H9 (cell line): Measurements from ENCODE around the gene IL32. TPM values are rescaled to one million over a fixed set of nuclear protein-coding genes. Genes with fewer than 3 reads are reported as not detected.

Experiments used
- DNase-seq: peaks from one replicate; pipeline ENCODE4 v3.0.0-alpha.2; 2017
- H2AFZ ChIP-seq: one replicate; pipeline ENCODE4 v1.6.1; 2013; ENCODE audit warnings: mild to moderate bottlenecking, low read length, control low read depth, moderate library complexity
- H2AK5ac ChIP-seq: 2 replicates; pipeline ENCODE4 v1.6.1; 2013; ENCODE audit warnings: low read length, control low read depth, mixed read lengths; ENCODE audit not compliant: insufficient read length
- H2BK120ac ChIP-seq: one replicate; pipeline ENCODE4 v1.6.1; 2013; ENCODE audit warnings: low read depth, mild to moderate bottlenecking, low read length, control low read depth, inconsistent platforms; ENCODE audit not compliant: poor library complexity, severe bottlenecking
- H2BK12ac ChIP-seq: 2 replicates; pipeline ENCODE4 v1.6.1; 2013; ENCODE audit warnings: low read length, control low read depth, mixed read lengths, low read depth; ENCODE audit not compliant: insufficient read length
- H2BK15ac ChIP-seq: 2 replicates; pipeline ENCODE4 v1.6.1; 2013; ENCODE audit warnings: low read depth, low read length, control low read depth
- H2BK20ac ChIP-seq: one replicate; pipeline ENCODE4 v1.6.1; 2013; ENCODE audit warnings: low read depth, mild to moderate bottlenecking, low read length, control low read depth, inconsistent platforms; ENCODE audit not compliant: poor library complexity, severe bottlenecking
- H2BK5ac ChIP-seq: 2 replicates; pipeline ENCODE4 v1.6.1; 2013; ENCODE audit warnings: low read length, control low read depth, mixed read lengths; ENCODE audit not compliant: insufficient read length
- H3K14ac ChIP-seq: 2 replicates; pipeline ENCODE4 v1.6.1; 2013; ENCODE audit warnings: low read length, control low read depth; ENCODE audit not compliant: insufficient read depth
- H3K18ac ChIP-seq: 2 replicates; pipeline ENCODE4 v1.6.1; 2013; ENCODE audit warnings: low read depth, mild to moderate bottlenecking, mixed read lengths, low read length, control low read depth; ENCODE audit not compliant: insufficient read length
- H3K23ac ChIP-seq: 2 replicates; pipeline ENCODE4 v1.6.1; 2013; ENCODE audit warnings: low read length, control low read depth, mixed read lengths, low read depth; ENCODE audit not compliant: insufficient read length
- H3K23me2 ChIP-seq: 2 replicates; pipeline ENCODE4 v1.6.1; 2013; ENCODE audit warnings: low read depth, mild to moderate bottlenecking, mixed read lengths, low read length, control low read depth; ENCODE audit not compliant: insufficient read length, poor library complexity, severe bottlenecking
- H3K27ac ChIP-seq: 2 replicates; pipeline ENCODE4 v1.5.1; 2013; ENCODE audit warnings: low read length, control low read depth, mixed read lengths, low read depth; ENCODE audit not compliant: insufficient read length
- H3K27me3 ChIP-seq: 2 replicates; pipeline ENCODE4 v1.6.1; 2013; ENCODE audit warnings: low read length, control low read depth, inconsistent platforms; ENCODE audit not compliant: insufficient read depth
- H3K4ac ChIP-seq: 2 replicates; pipeline ENCODE4 v1.6.1; 2013; ENCODE audit warnings: low read depth, mild to moderate bottlenecking, control low read depth, inconsistent platforms, low read length, moderate library complexity
- H3K4me1 ChIP-seq: 2 replicates; pipeline ENCODE4 v1.6.1; 2013; ENCODE audit warnings: low read length, control low read depth, inconsistent platforms; ENCODE audit not compliant: insufficient read depth
- H3K4me2 ChIP-seq: 2 replicates; pipeline ENCODE4 v1.6.1; 2013; ENCODE audit warnings: low read length, control low read depth, mixed read lengths; ENCODE audit not compliant: insufficient read length, insufficient read depth
- H3K56ac ChIP-seq: 2 replicates; pipeline ENCODE4 v1.6.1; 2013; ENCODE audit warnings: low read depth, mild to moderate bottlenecking, mixed read lengths, low read length, control low read depth; ENCODE audit not compliant: insufficient read length
- H3K79me1 ChIP-seq: 2 replicates; pipeline ENCODE4 v1.6.1; 2013; ENCODE audit warnings: low read depth, mild to moderate bottlenecking, moderate library complexity, low read length, control low read depth, inconsistent platforms; ENCODE audit not compliant: insufficient read depth, poor library complexity, severe bottlenecking
- H3K79me2 ChIP-seq: 2 replicates; pipeline ENCODE4 v1.6.1; 2013; ENCODE audit warnings: low read length, control low read depth, inconsistent platforms; ENCODE audit not compliant: insufficient read depth
- H3K9ac ChIP-seq: 2 replicates; pipeline ENCODE4 v1.6.1; 2013; ENCODE audit warnings: low read length, control low read depth, mixed read lengths; ENCODE audit not compliant: insufficient read length; ENCODE audit errors: extremely low read depth
- H3K9me3 ChIP-seq: one replicate; pipeline ENCODE4 v1.6.1; 2013; ENCODE audit warnings: low read depth, low read length, inconsistent platforms; ENCODE audit not compliant: control insufficient read depth
- H3T11ph ChIP-seq: one replicate; pipeline ENCODE4 v1.6.1; 2013; ENCODE audit warnings: mild to moderate bottlenecking, low read length, control low read depth, inconsistent platforms
- H4K20me1 ChIP-seq: one replicate; pipeline ENCODE4 v1.6.1; 2013; ENCODE audit not compliant: control insufficient read depth, insufficient read length, insufficient read depth
- H4K5ac ChIP-seq: 2 replicates; pipeline ENCODE4 v1.6.1; 2013; ENCODE audit warnings: low read depth, mild to moderate bottlenecking, mixed read lengths, low read length, control low read depth; ENCODE audit not compliant: insufficient read length
- H4K8ac ChIP-seq: replicated peaks from 2 replicates; pipeline ENCODE4 v1.6.1; 2013; ENCODE audit warnings: low read length, control low read depth, mixed read lengths, low read depth; ENCODE audit not compliant: insufficient read length
- H4K91ac ChIP-seq: 2 replicates; pipeline ENCODE4 v1.6.1; 2013; ENCODE audit warnings: low read depth, mild to moderate bottlenecking, moderate library complexity, mixed read lengths, low read length, control low read depth; ENCODE audit not compliant: insufficient read length
- H3K27ac Mint-ChIP-seq, 3 experiments: 2 replicates in 2 of 3; 3 replicates in 1 of 3; pipeline ENCODE4 v1.8.0; 2020 to 2021; ENCODE audit warnings: mixed read lengths in 3 of 3, mild to moderate bottlenecking in 1 of 3, moderate library complexity in 1 of 3
- H3K27me3 Mint-ChIP-seq: 2 replicates; pipeline ENCODE4 v1.8.0; 2021; ENCODE audit warnings: low read depth, mild to moderate bottlenecking, moderate library complexity, mixed read lengths
- H3K36me3 Mint-ChIP-seq, 3 experiments: 2 replicates in 2 of 3; 3 replicates in 1 of 3; pipeline ENCODE4 v1.8.0; 2020 to 2021; ENCODE audit warnings: low read depth in 3 of 3, mixed read lengths in 3 of 3; ENCODE audit not compliant: insufficient read depth in 1 of 3
- H3K4me1 Mint-ChIP-seq, 2 experiments: 2 replicates each; pipeline ENCODE4 v1.8.0; 2020; ENCODE audit warnings: mixed read lengths in 2 of 2
- H3K4me3 Mint-ChIP-seq, 2 experiments: 2 replicates in 1 of 2; 3 replicates in 1 of 2; pipeline ENCODE4 v1.8.0; 2020 to 2021; ENCODE audit warnings: mild to moderate bottlenecking in 2 of 2, mixed read lengths in 2 of 2, moderate library complexity in 1 of 2
- H3K9me3 Mint-ChIP-seq, 2 experiments: 2 replicates in 1 of 2; 3 replicates in 1 of 2; pipeline ENCODE4 v1.8.0; 2020; ENCODE audit warnings: mild to moderate bottlenecking in 2 of 2, mixed read lengths in 2 of 2, moderate library complexity in 1 of 2
- CTCF ChIP-seq: fragments of 200-600 bp; sonication (generic); conservative IDR thresholded peaks from 3 replicates; pipeline ENCODE4 v1.8.0; 2021; ENCODE audit warnings: antibody characterized with exemption, mild to moderate bottlenecking
- WGBS: extraction: QIAGEN DNeasy Blood & Tissue Kit; methylation state at CpG from one replicate; pipeline ENCODE4 v1.1.7; 2013; ENCODE audit warnings: missing lambda C conversion rate, low lambda C conversion rate, mixed read lengths; ENCODE audit not compliant: insufficient read length; ENCODE audit errors: extremely low coverage; 5-methylcytosine and 5-hydroxymethylcytosine counted together
- total RNA-seq: library from RNA; stranded (reverse); gene quantifications from 2 replicates; pipeline ENCODE4 v1.2.1, GENCODE V29; 2021

Gene IL32
- total RNA-seq, 1 experiment from 2014 or later = 2.0 TPM

- no peak within 1 kb of the TSS for H2BK15ac ChIP-seq
- no peak within 1 kb of the TSS for H2BK120ac ChIP-seq
- H3K14ac ChIP-seq = peak within 1 kb of the TSS; percentile 77; the same call in 1 of the 2 replicates
- H3K23ac ChIP-seq = no peak within 1 kb of the TSS
- H3K27me3 ChIP-seq = no peaks in the 10 kb centered on the region
- no peak within 1 kb of the TSS for H2BK5ac ChIP-seq
- H3K9ac ChIP-seq = peak within 1 kb of the TSS; percentile 10
- no peak within 1 kb of the TSS for H4K5ac ChIP-seq
- no CpG with 5 or more reads among the region's 44 CpGs for WGBS
- H2BK12ac ChIP-seq = no peak within 1 kb of the TSS
- no peak within 1 kb of the TSS for H4K8ac ChIP-seq
- no peak within 1 kb of the TSS for H3K27ac ChIP-seq
- H2AFZ ChIP-seq = no peak within 1 kb of the TSS
- no peaks in the 10 kb centered on the region; the same call in 1 of the 2 replicates for H3K4me1 ChIP-seq
- no peak within 1 kb of the TSS for H2AK5ac ChIP-seq
- H3K18ac ChIP-seq = peak within 1 kb of the TSS; percentile 31
- TF ChIP-seq CTCF = no peak
- peak; percentile 89 for DNase-seq
- no peak within 1 kb of the TSS for H4K91ac ChIP-seq
- no peak within 1 kb of the TSS for H3T11ph ChIP-seq
- H4K20me1 ChIP-seq = peaks cover 3% of the 10 kb centered on the region
- no peak within 1 kb of the TSS for H3K56ac ChIP-seq
- Mint-ChIP-seq H3K4me1 (peaks cover 26 to 28% of the 10 kb centered on the region in 2 experiments), H3K4me3 (peak within 1 kb of the TSS; percentile 66 to 79), H3K27me3 (peaks cover 42% of the 10 kb centered on the region), H3K36me3 (peaks cover 3 to 5% (median 3%) of the 10 kb centered on the region in 3 experiments; a peak in 4 of 7 replicates), H3K27ac (peak within 1 kb of the TSS in 2 of 3 experiments; percentile 21 to 42; a peak in 2 of 7 replicates), H3K9me3 (no peaks in the 10 kb centered on the region)
- H3K4ac ChIP-seq = no peak within 1 kb of the TSS
- H3K4me2 ChIP-seq = peak within 1 kb of the TSS; percentile 78
- H2BK20ac ChIP-seq = no peak within 1 kb of the TSS
- peaks cover 7% of the 10 kb centered on the region for H3K23me2 ChIP-seq
- H3K79me1 ChIP-seq = no peaks in the 10 kb centered on the region
- H3K79me2 ChIP-seq = no peaks in the 10 kb centered on the region
- no peaks in the 10 kb centered on the region for H3K9me3 ChIP-seq
Measured at GRCh38 chr16:3036726-3037315, 28.6 kb upstream of the IL32 start, which contains the start of gene BICDL2. Gene BICDL2, minus strand, starts transcription at chr16:3036944. Its CDS starts 1,448 bp downstream, at chr16:3035496.
